GM23248 (cell line): ENCODE measurements around the gene PRKCE.

Experiments
- EZH2 ChIP-seq: fragments of 200-600 bp; sonication (generic); IDR thresholded peaks from 2 replicates; pipeline ENCODE4 v1.6.1; 2018; ENCODE audit warnings: antibody characterized with exemption, mild to moderate bottlenecking; ENCODE audit not compliant: insufficient read depth, poor library complexity, severe bottlenecking
- EZH2phosphoT487 ChIP-seq: fragments of 200-600 bp; sonication (generic); IDR thresholded peaks from 2 replicates; pipeline ENCODE4 v1.6.1; 2018; ENCODE audit warnings: antibody characterized with exemption, moderate library complexity, mild to moderate bottlenecking, low read depth; ENCODE audit not compliant: insufficient read depth

- TF ChIP-seq EZH2, result no peak
- TF ChIP-seq EZH2phosphoT487, result no peak
These were observed 46.4 kb upstream of the PRKCE start for GRCh38 chr2:45605116-45605515.
